Loucy (cell line): ENCODE measurements around the gene PTPA.
"Not testable (repeated sequence)": the region's sequence is repeated elsewhere in the genome, so short reads cannot be mapped to it uniquely, and the experiment has no call there.

ENCODE experiments used
- H2AFZ ChIP-seq: fragments of 200-600 bp; sonication (generic); 2 replicates; pipeline ENCODE4 v1.6.0; 2016; ENCODE audit warnings: antibody characterized with exemption, mild to moderate bottlenecking, low read length, moderate library complexity
- H3F3A ChIP-seq: fragments of 200-600 bp; 2 replicates; pipeline ENCODE4 v1.6.0; 2016; ENCODE audit warnings: antibody characterized with exemption, low read depth, mild to moderate bottlenecking
- H3K27me3 ChIP-seq: fragments of 200-600 bp; sonication (generic); 2 replicates; pipeline ENCODE4 v1.6.1; 2014; ENCODE audit warnings: low read length, mild to moderate bottlenecking; ENCODE audit not compliant: insufficient read depth, poor library complexity, severe bottlenecking
- H3K36me3 ChIP-seq: fragments of 200-600 bp; sonication (generic); 2 replicates; pipeline ENCODE4 v1.6.1; 2016; ENCODE audit warnings: low read length; ENCODE audit not compliant: insufficient read depth
- H3K4me1 ChIP-seq: fragments of 200-600 bp; sonication (generic); 2 replicates; pipeline ENCODE4 v1.5.1; 2014; ENCODE audit warnings: low read length, mild to moderate bottlenecking; ENCODE audit not compliant: insufficient read depth, poor library complexity, severe bottlenecking
- H3K4me2 ChIP-seq: fragments of 200-600 bp; sonication (generic); 2 replicates; pipeline ENCODE4 v1.6.0; 2014; ENCODE audit warnings: antibody characterized with exemption, low read length, low read depth, mild to moderate bottlenecking; ENCODE audit not compliant: poor library complexity, severe bottlenecking
- H3K4me3 ChIP-seq: fragments of 200-600 bp; sonication (generic); 2 replicates; pipeline ENCODE4 v1.5.1; 2014; ENCODE audit warnings: low read length, mild to moderate bottlenecking, mixed read lengths; ENCODE audit not compliant: poor library complexity, severe bottlenecking
- H3K79me2 ChIP-seq: fragments of 200-600 bp; sonication (generic); 2 replicates; pipeline ENCODE4 v1.6.1; 2014; ENCODE audit warnings: low read length; ENCODE audit not compliant: insufficient read depth
- H3K9ac ChIP-seq: fragments of 200-600 bp; sonication (generic); 2 replicates; pipeline ENCODE4 v1.6.0; 2014; ENCODE audit warnings: mild to moderate bottlenecking, low read depth, low read length, moderate library complexity; ENCODE audit not compliant: poor library complexity, severe bottlenecking
- H3K9me2 ChIP-seq: fragments of 200-600 bp; sonication (generic); replicated peaks from 2 replicates; pipeline ENCODE4 v1.6.1; 2016; ENCODE audit warnings: low read depth, low read length, mixed read lengths
- H3K9me3 ChIP-seq: fragments of 200-600 bp; sonication (generic); 2 replicates; pipeline ENCODE4 v1.6.1; 2014; ENCODE audit warnings: mild to moderate bottlenecking, antibody characterized with exemption, low read length, low read depth; ENCODE audit not compliant: insufficient read depth
- H4K20me1 ChIP-seq: fragments of 200-600 bp; sonication (generic); 2 replicates; pipeline ENCODE4 v1.6.0; 2014; ENCODE audit warnings: antibody characterized with exemption, low read length, mild to moderate bottlenecking; ENCODE audit not compliant: insufficient read depth, poor library complexity, severe bottlenecking
- CTCF ChIP-seq: fragments of 200-600 bp; sonication (generic); conservative IDR thresholded peaks from 2 replicates; pipeline ENCODE4 v1.5.1; 2014; ENCODE audit warnings: mild to moderate bottlenecking, antibody characterized with exemption, low read length
- EZH2phosphoT487 ChIP-seq: fragments of 200-600 bp; IDR thresholded peaks from 2 replicates; pipeline ENCODE4 v1.6.1; 2018; ENCODE audit warnings: antibody characterized with exemption, mild to moderate bottlenecking, moderate library complexity, borderline replicate concordance

PTPA gene

GRCh38 chr9:129194221-129194620 lies 83.0 kb downstream of the PTPA start:
- H4K20me1 ChIP-seq = no peaks in the 10 kb centered on the region
- H3K4me1 ChIP-seq = no peaks in the 10 kb centered on the region
- no peaks in the 10 kb centered on the region for H3K27me3 ChIP-seq
- TF ChIP-seq CTCF = no peak
- TF ChIP-seq EZH2phosphoT487 = no peak
- H2AFZ ChIP-seq = no peak overlapping the region
- no peaks in the 10 kb centered on the region for H3K9me3 ChIP-seq
- no peaks in the 10 kb centered on the region for H3F3A ChIP-seq
- no peaks in the 10 kb centered on the region for H3K79me2 ChIP-seq
- no peaks in the 10 kb centered on the region for H3K9me2 ChIP-seq
- H3K36me3 ChIP-seq = no peaks in the 10 kb centered on the region
- no peak overlapping the region for H3K9ac ChIP-seq
- no peak overlapping the region for H3K4me2 ChIP-seq
- no peak overlapping the region for H3K4me3 ChIP-seq

- H3K9me2 ChIP-seq = no peaks in the 10 kb centered on the region
- H3K27me3 ChIP-seq = no peaks in the 10 kb centered on the region
- H3K36me3 ChIP-seq = no peaks in the 10 kb centered on the region
- no peaks in the 10 kb centered on the region for H4K20me1 ChIP-seq
- H3K79me2 ChIP-seq = no peaks in the 10 kb centered on the region
- no peak overlapping the region for H3K4me3 ChIP-seq
- TF ChIP-seq CTCF (no peak), EZH2phosphoT487 (no peak)
- H3K4me1 ChIP-seq = no peaks in the 10 kb centered on the region
- H2AFZ ChIP-seq = no peak overlapping the region
- no peak overlapping the region for H3K9ac ChIP-seq
- no peaks in the 10 kb centered on the region for H3F3A ChIP-seq
- no peaks in the 10 kb centered on the region for H3K9me3 ChIP-seq
- H3K4me2 ChIP-seq = no peak overlapping the region
Measured at GRCh38 chr9:129195606-129196005, 84.4 kb downstream of the PTPA start.

GRCh38 chr9:129197045-129197444 lies 85.8 kb downstream of the PTPA start:
- not testable (repeated sequence) for H4K20me1 ChIP-seq, H3K9me3 ChIP-seq, H3K79me2 ChIP-seq, H3K9ac ChIP-seq, H3K4me1 ChIP-seq, H3K36me3 ChIP-seq, H3F3A ChIP-seq, H3K4me2 ChIP-seq, H3K27me3 ChIP-seq, H3K4me3 ChIP-seq, H3K9me2 ChIP-seq, H2AFZ ChIP-seq

- Histone ChIP-seq H3K9me3 (no peaks in the 10 kb centered on the region), H3K9me2 (no peaks in the 10 kb centered on the region), H4K20me1 (no peaks in the 10 kb centered on the region), H3K4me2 (no peak overlapping the region), H3K27me3 (no peaks in the 10 kb centered on the region), H3K9ac (no peak overlapping the region), H3K36me3 (no peaks in the 10 kb centered on the region), H3K4me1 (no peaks in the 10 kb centered on the region), H2AFZ (no peak overlapping the region), H3F3A (no peaks in the 10 kb centered on the region), H3K79me2 (no peaks in the 10 kb centered on the region), H3K4me3 (no peak overlapping the region)
- no peak for TF ChIP-seq CTCF
- no peak for TF ChIP-seq EZH2phosphoT487
Measured at GRCh38 chr9:129197978-129198318, 86.7 kb downstream of the PTPA start.
